HG02588 (cell line): ENCODE measurements around the gene CSF3.

ENCODE experiments used
- ATAC-seq: cut with Tn5 transposase; IDR thresholded peaks from one replicate; pipeline ENCODE4 v1.9.1; 2021; ENCODE audit warnings: mild to moderate bottlenecking, moderate library complexity; ENCODE audit not compliant: unreplicated experiment

The CSF3 gene

DNA sequence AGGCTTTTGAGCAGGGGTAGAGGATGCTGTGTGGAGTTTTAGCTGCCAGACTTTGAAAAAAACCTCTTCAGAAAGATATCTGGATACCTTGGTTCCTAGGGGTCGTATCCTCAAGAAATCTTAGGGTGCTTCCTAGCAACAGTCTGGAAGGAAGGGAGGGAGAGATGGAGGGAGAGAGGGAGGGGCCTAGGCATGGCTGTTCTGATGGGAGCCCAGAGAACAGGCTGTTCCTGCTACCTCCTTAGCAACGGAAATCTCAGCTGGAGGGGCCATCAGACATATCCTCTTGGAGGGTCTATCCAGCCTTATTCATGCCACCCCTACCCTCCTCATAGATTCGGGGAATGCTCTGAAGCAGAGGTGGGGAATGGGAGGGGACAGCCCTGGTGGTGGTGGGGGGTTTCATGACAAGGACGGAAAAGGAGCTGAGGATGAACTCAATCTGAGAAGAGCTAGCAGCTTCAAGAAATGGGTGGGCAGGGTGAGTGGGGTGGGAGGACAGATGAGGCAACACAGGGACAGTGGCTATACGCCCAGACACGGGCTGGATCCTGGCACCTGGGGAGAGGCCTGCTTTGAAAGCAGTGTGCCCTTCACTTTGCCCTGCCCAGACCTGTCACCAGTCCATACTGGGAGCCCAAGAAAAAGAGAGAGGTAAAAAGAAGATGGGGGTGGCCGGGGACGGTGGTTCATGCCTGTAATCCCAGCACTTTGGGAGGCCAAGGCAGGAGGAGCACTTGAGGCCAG lies 44.7 kb downstream of the CSF3 start:
- no peak for ATAC-seq

DNA sequence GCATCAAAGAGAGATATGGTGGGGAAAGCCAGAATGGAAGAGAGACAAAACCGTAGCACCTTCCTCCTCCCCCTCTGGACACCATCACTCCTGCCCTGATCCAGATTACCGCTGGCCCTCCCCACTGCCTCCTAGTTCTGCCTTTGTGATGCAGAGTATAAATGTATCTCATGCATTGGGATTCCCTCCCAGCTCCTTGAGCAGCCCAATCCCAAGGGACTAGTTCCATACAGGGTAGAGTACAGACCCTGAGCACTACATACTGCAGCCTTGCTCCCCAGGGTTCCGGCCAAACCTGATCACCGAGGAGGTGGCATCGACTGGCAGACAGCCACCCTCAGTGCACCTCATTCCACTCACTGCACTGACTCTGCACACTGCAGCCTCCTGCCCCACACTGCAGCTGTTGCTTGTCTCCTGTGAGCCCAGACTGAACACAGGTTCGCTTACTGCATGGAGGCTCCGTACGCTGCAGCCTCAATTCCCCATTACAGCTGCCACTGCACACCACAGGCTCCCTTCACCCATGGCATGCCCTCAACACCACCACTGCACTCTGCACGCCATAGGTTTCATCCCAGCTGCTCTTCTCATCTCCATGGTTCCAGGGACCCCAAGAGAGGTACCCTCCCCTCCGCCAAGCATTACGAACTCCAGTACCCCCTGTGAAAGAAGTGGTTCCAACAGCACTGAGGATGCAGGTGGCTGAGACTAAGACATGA lies 45.8 kb downstream of the CSF3 start:
- no peak for ATAC-seq

DNA sequence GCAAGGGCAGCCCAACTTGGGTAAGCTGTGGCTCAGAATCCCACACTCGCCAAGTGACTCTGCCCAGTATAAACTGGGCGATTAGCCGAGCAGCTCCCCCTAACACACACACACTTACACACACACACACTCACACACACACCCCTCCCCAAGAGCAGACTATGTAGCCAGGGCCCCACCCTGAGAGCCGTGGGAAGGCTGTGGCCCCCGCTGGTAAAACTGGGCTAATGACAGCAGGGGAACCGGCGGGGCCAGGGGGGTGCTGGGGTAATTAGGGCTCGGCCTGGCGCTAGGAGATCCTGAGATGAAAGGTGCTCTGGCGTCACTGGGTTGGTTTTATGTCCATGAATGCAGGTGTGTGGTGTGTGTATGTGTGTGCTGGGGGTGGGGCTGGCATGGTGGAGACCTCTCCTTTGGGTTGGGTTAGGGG lies 46.4 kb downstream of the CSF3 start:
- ATAC-seq = no peak

GRCh38 chr17:40062329-40063186 lies 47.3 kb downstream of the CSF3 start, which contains the start of gene THRA:
TSS of gene THRA (plus strand) at chr17:40062965. CDS start at chr17:40074489, 11,524 bp downstream.
- ATAC-seq = peak; percentile 66

DNA sequence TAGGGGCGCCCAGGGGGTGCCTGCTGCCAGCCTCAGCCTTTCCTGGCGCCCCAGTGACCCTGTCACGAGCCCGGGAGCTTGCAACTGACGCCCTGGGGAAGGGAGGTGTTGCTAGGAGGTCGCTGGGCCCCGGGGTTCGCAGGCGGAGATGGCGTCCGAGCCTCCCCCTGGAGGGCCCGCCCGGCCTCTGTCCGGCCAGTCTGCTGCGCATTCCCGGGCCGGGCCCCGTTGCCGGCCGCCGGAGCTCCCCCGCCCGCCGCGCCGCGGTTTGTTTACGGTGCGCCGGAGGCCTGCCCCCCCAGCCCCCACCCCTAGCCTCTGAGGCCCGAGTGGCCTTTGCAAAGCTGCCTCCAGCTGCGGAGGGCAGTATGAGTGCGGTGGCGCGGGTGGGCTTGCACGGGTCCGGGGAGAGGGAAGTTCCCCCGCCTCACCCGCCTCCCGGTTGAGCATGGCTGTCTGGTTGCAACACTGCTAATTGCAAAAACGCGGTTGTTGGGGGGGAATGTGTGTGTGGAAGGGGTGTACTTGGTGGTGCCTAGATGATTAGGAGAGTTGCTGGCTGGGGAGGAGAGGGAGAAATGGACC lies 48.0 kb downstream of the CSF3 start:
- ATAC-seq = peak; percentile 32

- ATAC-seq = no peak
Observed at GRCh38 chr17:40063901-40064531, 48.8 kb downstream of the CSF3 start.

DNA sequence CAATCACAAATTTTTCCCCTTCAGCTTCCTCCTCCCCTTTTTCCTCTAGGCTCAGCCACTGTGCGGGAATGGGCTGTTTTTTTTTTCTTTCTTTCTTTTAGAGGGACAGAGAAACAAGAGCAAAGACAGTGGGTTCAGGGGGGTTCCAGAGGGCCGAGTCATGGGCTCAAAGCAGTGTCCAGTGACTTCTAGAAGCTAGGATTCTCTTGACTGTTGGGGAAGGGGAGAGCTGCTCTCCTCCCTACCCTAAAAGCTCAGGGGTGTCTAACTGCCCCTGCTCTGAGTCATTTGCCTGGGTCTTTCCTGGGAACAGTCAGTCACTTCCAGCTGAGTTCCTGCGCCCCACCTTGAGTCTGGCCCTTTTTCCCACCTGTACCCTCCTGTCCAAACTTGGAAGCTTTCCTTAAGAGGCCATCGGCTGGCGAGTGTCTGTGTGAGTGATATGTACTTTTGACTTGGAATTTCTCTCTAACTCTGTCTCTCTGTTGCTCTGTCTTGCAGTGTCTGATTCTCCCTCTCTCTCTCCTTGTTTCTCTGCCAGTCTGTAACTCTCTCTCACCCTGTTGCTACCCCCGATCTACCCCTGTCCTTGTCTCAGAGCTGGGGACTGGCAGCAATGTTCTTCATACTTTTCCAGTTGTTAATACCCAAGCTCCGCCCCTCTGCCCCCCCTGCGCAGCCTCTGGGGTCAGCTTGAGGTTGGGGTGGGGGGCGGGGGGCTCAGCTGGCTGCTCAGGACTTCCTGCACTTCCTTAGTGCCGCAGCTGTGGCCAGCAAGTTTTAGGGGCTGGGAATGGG lies 49.9 kb downstream of the CSF3 start:
- no peak for ATAC-seq

GRCh38 chr17:40065769-40066510 lies 50.7 kb downstream of the CSF3 start:
- no peak for ATAC-seq
